GM08714 (cell line): Measurements from ENCODE around the gene COL11A2.

Experiments used
- H3K4me3 ChIP-seq: fragments of 200-500 bp; sonication (Bioruptor generic); 2 replicates; pipeline ENCODE4 v1.5.1; 2014; ENCODE audit warnings: mild to moderate bottlenecking, low read length, inconsistent platforms
- ZNF274 ChIP-seq: IDR thresholded peaks from 2 replicates; pipeline ENCODE4 v1.6.1; 2012; ENCODE audit warnings: mild to moderate bottlenecking, low read depth, low read length

The COL11A2 gene

DNA sequence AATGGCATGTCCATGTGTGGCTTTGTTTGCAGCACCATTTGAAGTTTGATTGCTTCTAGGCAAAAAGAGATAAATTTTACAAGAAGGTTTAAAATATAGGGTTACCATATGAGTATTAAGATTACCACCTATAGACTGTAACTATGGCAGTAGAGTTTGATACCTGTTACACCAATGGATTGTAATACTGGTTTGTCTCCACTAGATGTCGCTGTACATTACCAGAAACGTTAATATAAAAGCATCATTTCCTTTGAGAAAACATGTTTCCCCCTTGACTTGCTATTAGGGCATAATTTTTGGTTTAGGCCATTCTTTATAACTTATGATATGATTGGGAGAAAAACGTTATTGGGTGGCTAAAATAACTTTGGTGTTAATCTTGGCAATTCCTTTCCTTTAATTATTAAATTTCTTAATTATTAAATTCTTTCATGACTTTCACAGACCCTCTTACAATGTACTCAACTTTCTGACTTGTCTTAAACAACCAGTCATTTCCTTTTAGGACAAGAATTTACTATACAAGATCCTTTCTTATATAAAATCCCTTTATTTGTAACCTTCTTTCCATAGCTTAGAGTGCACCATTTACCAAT, 73.6 kb downstream of the COL11A2 start:
- no peak overlapping the region for H3K4me3 ChIP-seq
- TF ChIP-seq ZNF274: no peak

DNA sequence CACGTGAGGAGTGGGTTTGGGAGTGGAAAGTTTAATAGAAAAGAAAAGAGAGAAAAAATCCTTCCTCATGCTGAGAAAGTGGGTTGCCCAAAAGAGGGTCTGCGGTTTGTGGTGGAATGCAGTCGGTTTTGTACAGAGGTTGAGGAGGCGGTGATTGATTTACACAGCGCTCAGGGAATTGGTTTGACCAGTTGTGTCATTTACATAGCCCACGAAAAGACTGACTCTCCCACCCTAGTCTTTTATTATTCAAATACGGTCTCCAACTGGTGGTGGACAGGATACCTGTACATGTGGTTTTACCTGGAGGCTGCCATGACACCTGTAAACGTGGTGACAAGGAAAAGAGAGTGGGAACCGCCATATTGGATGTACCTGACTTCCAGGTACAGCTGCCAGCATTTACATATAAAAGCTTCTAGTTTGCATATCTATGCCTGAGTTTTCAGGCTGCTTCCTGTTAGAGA, 74.4 kb downstream of the COL11A2 start:
- TF ChIP-seq ZNF274: no peak
- no peak overlapping the region; the same call in 1 of the 2 replicates for H3K4me3 ChIP-seq

DNA sequence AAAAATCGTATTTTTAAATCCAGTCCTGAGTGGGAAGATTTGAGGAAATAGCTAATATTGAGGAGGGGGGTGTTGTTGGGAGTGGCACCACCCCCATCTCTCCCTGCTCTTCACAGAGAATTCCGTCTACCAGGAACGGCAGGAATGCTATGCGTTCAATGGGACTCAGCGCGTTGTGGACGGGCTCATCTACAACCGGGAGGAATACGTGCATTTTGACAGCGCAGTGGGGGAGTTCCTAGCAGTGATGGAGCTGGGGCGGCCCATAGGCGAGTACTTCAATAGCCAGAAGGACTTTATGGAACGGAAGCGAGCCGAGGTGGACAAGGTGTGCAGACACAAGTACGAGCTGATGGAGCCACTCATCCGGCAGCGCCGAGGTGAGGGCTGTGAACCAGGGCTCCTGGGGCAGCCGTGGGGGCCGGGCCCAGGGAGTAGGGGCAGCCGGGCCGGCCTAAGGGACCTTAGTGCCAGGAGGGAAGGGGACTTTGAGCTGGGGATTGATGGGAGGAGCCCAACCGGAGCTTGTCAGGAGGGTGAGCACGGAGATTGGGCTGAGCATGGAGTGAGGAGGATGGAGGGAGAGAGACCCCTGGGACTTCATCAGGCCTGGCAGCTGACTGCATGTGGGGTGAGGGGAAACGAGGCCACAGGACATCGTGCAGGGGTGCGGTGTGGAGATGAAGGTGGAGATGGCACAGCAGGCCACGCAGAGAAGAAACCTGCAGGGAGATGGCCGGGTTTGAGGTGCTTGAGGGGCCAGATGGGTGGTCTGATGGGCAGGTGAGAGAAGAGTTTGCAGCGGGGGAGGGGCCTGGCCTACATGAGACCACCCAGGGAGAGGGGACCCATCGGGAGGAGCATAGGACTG, 75.2 kb downstream of the COL11A2 start:
- TF ChIP-seq ZNF274: no peak
- no peak overlapping the region for H3K4me3 ChIP-seq

DNA sequence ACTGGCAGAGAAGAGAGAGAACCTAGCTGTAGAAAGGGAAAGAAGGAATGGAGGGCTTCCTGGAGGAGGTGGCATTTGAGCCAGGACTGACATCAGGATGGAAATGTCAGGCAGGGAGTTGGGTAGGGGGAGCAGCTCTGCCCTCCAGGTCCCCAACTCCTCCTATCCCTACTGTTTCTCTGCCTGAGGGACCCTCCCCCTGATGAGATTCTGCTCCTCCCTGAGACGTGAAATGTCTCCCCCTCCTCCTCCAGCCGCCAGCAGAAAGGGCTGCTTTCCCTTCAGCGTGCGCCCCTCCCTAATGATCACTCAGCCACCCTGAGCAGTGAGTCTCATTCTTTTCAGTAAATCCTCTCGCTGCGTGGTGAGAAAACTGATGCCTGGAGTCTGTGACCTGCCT, 75.8 kb downstream of the COL11A2 start:
- TF ChIP-seq ZNF274: no peak
- H3K4me3 ChIP-seq: no peak overlapping the region

DNA sequence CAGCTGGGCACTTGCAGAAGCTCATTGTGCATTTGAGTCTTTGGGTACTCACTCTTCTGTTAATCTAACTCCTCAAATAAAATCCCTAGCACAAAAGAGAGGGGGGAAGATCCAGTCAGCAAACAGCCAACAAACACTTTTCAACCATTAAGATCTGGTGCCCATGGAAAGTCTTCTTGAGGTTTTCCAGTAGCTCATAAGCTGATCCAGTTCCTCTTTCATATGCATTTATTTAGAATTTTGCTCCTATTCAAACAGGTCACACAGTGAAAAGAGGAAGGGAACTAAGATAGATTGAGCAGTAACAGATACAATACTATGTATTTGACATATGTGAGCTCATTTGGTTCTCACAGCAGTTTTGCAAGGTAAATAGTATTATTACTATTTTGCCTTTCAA, 77.9 kb downstream of the COL11A2 start:
- H3K4me3 ChIP-seq: no peak overlapping the region
- no peak for TF ChIP-seq ZNF274

DNA sequence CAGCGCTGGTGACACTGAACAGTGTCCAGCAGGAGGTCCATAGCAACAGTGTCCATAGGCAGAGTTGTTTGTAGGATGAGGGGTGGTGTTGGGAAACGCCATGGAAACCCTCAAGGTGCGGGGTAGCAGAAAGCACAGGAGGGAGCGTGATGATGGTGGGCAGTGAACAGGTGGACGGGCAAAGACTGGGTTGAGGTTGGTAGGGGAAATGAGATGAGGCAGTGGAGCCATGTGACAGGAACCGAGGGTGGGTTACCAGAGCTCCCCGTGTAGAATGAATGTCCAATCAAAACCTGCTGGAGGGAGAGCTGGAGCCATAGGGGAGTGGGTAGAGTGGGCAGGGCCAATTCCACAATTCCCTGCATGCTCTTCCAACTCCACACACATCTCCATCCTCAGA, 78.5 kb downstream of the COL11A2 start:
- no peak overlapping the region for H3K4me3 ChIP-seq
- no peak for TF ChIP-seq ZNF274
